GM12891 (cell line): ENCODE data around the gene CEP350.
"Not testable (repeated sequence)": the region's sequence is repeated elsewhere in the genome, so short reads cannot be mapped to it uniquely, and the experiment has no call there.

Experiments
- DNase-seq: peaks from one replicate; pipeline ENCODE4 v3.0.0; 2011; ENCODE audit warnings: low spot score; ENCODE audit not compliant: insufficient read length
- FAIRE-seq: peaks from 2 replicates; lab custom pipeline; 2011; peaks lifted over from hg19 to GRCh38; lab: Jason Lieb, UNC
- PAX5 ChIP-seq: IDR thresholded peaks from 2 replicates; pipeline ENCODE4 v1.6.1; 2011; ENCODE audit warnings: low read length, moderate library complexity, mild to moderate bottlenecking; ENCODE audit not compliant: insufficient read depth, severe bottlenecking
- POLR2A ChIP-seq: IDR thresholded peaks from 2 replicates; pipeline ENCODE4 v1.6.1; 2011; ENCODE audit warnings: low read depth, low read length, control low read depth
- POLR2AphosphoS5 ChIP-seq: IDR thresholded peaks from 2 replicates; pipeline ENCODE4 v1.6.1; 2011; ENCODE audit warnings: low read depth, low read length, control low read depth
- POU2F2 ChIP-seq: IDR thresholded peaks from 2 replicates; pipeline ENCODE4 v1.6.1; 2011; ENCODE audit warnings: low read depth, mild to moderate bottlenecking, control low read depth, low read length, moderate library complexity
- SPI1 ChIP-seq: IDR thresholded peaks from 2 replicates; pipeline ENCODE4 v1.6.1; 2011; ENCODE audit warnings: low read depth, low read length, control low read depth
- TAF1 ChIP-seq: IDR thresholded peaks from 2 replicates; pipeline ENCODE4 v1.6.1; 2011; ENCODE audit warnings: low read depth, low read length, control low read depth

Gene CEP350

GRCh38 chr1:179984942-179985341 lies 30.3 kb downstream of the CEP350 start:
- TF ChIP-seq PAX5 (no peak), SPI1 (no peak), TAF1 (no peak), POLR2A (no peak), POLR2AphosphoS5 (no peak), POU2F2 (no peak)
- no peak for DNase-seq
- FAIRE-seq = no peak

- no peak for TF ChIP-seq POLR2AphosphoS5
- no peak for TF ChIP-seq TAF1
- TF ChIP-seq PAX5 = no peak
- TF ChIP-seq SPI1 = no peak
- no peak for TF ChIP-seq POLR2A
- TF ChIP-seq POU2F2 = no peak
- no peak for DNase-seq
- FAIRE-seq = no peak
Observed at GRCh38 chr1:179990847-179991246, 36.2 kb downstream of the CEP350 start.

- no peak for FAIRE-seq
Observed at GRCh38 chr1:179995576-179995975, 41.0 kb downstream of the CEP350 start.

GRCh38 chr1:179996099-179996498 lies 41.5 kb downstream of the CEP350 start:
- no peak for DNase-seq

More at GRCh38 chr1:179995576-179995975, 41.0 kb downstream of the CEP350 start:
- DNase-seq = no peak
- TF ChIP-seq POLR2AphosphoS5 (no peak), POLR2A (no peak)

GRCh38 chr1:180000575-180000974 lies 46.0 kb downstream of the CEP350 start:
- no peak for DNase-seq
- TF ChIP-seq PAX5 = no peak
- TF ChIP-seq SPI1 = no peak
- no peak for TF ChIP-seq POLR2A
- no peak for TF ChIP-seq POU2F2
- TF ChIP-seq POLR2AphosphoS5 = no peak
- TF ChIP-seq TAF1 = no peak
- no peak for FAIRE-seq

More at GRCh38 chr1:179996099-179996498, 41.5 kb downstream of the CEP350 start:
- no peak for FAIRE-seq
- TF ChIP-seq PAX5 = no peak
- TF ChIP-seq POLR2AphosphoS5 = no peak
- no peak for TF ChIP-seq SPI1
- TF ChIP-seq TAF1 = no peak
- TF ChIP-seq POLR2A = no peak
- TF ChIP-seq POU2F2 = no peak

GRCh38 chr1:180002437-180002836 lies 47.8 kb downstream of the CEP350 start:
- DNase-seq = no peak
- no peak for FAIRE-seq

GRCh38 chr1:180003026-180003695 lies 48.6 kb downstream of the CEP350 start:
- FAIRE-seq (no peak), DNase-seq (no peak)
- TF ChIP-seq SPI1 = no peak
- no peak for TF ChIP-seq POLR2A
- TF ChIP-seq POU2F2 = no peak
- TF ChIP-seq POLR2AphosphoS5 = no peak
- TF ChIP-seq TAF1 = no peak
- no peak for TF ChIP-seq PAX5

More at GRCh38 chr1:180002437-180002836, 47.8 kb downstream of the CEP350 start:
- TF ChIP-seq SPI1 (no peak), POLR2AphosphoS5 (no peak), POU2F2 (no peak), PAX5 (no peak), TAF1 (no peak), POLR2A (no peak)

- not testable (repeated sequence) for DNase-seq, FAIRE-seq
Observed at GRCh38 chr1:180006762-180007161, 52.2 kb downstream of the CEP350 start.

- FAIRE-seq (peak; percentile 69), DNase-seq (no peak)
- TF ChIP-seq PAX5 (no peak), TAF1 (no peak), POLR2A (no peak), SPI1 (no peak), POLR2AphosphoS5 (no peak), POU2F2 (no peak)
Observed at GRCh38 chr1:180020017-180020416, 65.4 kb downstream of the CEP350 start.

- no peak for FAIRE-seq
- no peak for TF ChIP-seq POLR2AphosphoS5
- no peak for TF ChIP-seq POLR2A
- no peak for TF ChIP-seq TAF1
- no peak for TF ChIP-seq PAX5
- no peak for TF ChIP-seq SPI1
- no peak for TF ChIP-seq POU2F2
- no peak for DNase-seq
Observed at GRCh38 chr1:180026556-180026955, 71.9 kb downstream of the CEP350 start.
